ENCODE results near the gene HUNK.
"Not testable (repeated sequence)": the region's sequence is repeated elsewhere in the genome, so short reads cannot be mapped to it uniquely, and the experiment has no call there.

The HUNK gene

DNA sequence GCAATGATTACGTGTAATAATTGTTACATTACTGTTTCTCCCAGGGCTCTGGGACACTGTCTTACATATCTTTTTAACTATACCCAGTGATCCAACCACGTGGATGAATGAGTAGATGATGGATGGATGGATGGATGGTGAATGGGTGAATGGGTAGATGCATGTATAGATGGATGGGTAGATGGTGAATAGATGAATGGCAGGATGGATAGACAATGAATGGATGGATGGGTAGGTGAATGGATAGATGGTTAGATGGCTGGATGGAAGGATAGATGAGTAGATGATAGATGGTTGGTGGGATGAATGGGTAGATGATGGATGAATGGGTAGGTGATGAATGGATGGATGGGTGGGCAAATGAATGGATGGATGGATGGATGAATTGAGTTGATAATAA, 135.9 kb downstream of the HUNK start:
- no peak for DNase-seq

DNA sequence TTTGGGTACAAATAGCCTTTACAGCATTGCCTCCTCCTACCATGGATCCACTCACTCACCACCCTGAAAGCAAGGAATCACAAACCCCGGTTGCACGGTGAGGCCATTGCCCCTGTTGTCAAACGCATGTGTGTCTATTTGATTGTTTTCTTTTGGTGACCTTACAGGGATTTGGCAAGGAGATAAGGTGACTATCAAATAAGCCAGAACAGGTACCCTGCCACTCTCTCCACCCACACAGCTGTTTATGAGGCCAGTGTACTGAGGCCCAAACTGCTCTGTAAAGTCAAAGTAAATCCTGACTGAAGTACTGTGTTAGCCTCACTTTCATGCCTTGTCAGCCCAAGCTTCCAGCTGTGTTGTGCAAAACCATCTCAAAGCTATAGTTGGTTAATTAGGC, 136.4 kb downstream of the HUNK start:
- DNase-seq = no peak

DNA sequence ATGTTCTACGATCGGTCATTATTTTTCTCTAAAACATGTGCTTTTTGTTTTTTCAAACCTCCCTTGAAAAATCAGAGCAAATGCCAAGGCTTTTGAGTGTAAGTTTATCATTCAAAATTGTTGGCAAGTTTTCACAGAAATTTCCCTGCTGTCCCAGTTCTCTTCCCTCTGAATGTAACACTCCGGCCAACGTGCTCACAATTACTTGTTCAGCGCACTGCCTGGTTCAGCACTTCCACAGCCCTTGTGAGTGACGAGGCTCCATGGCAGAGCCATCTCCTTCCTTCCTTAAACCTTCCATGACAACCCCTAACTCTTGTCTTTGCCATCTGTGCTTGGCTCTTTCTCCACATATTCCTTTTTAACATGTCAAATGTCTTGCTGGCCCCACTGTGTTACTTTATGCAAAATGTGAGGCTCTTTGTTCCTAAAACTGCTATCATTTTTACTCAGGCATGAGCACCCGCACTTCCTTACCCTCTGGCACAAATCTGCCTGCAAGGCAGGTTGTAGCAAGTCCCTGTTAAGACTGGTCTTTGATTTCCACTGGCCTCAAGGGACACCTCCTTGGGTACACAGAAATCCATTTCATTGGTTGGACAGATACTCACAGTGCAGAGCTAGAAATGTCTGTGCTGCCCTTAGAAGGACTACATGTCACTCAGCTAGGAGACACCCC, 142.8 kb downstream of the HUNK start:
- no peak for DNase-seq

DNA sequence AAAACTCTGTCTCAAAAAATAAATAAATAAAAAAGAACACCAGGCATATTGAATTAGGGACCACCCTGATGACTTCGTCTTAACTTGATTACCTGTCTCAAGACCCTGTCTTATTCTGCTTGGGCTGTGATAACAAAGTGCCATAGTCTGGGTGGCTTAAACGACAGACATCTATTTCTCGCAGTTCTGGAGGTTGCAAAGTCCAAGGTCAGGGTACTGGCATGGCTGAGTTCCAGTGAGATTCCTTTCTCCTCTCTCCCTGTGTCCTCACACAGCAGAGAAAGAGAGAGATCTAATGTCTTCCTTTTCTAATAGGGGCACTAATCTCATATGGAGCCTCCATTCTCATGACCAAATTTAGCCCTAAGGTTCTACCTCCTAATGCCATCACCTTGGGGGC, 145.6 kb downstream of the HUNK start:
- DNase-seq = no peak

DNA sequence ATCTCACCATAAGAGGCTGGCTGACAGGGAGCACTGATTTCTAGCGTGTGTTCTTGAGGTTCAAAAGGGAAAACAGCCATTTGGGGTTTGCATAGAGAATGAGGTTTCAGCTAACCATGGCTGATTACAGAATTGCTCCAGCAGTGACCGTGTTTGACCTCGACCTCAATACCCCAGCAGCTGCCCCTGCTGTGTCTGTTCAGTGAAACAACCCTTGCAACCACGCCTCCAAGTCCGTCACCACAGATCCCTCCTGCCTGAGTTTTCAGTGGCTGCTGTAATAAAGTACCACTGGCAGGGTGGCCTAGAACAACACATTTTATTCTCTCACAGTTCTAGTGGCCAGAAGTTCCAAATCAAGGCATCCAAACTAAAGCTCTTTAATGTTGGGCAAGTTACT, 147.7 kb downstream of the HUNK start:
- DNase-seq = no peak

DNA sequence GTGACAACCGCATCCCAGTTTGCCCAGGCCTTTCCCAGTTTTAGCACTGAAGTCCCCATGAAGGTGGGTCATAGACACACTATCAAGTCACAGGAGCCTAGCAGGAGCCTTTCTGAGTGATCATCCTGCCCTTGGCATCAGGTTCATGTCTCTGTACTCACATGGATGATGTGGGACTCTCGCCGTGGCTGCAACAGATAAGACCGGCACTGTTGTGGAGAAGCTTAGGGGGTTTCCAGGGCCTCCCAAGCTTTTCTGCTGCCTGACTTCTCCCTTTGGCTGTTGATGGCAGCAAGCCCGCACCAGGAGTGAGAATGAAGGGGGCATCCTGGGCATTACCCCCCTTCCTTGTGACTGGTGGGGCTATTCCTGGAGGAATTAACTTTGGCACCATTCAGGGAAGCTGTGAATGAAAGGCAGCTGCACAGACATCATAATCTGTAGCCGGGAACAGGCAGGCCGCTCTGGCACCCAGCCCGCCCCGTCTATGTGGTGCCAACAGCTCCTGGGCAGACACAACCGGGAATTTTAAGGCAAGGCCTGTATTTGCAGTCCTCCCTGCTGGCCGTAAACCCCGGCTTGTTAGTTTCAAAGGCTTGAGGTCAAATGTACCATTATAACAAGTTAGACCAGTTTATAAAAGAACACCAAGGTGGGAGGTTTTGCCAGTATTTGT, 148.6 kb downstream of the HUNK start:
- no peak for DNase-seq

DNA sequence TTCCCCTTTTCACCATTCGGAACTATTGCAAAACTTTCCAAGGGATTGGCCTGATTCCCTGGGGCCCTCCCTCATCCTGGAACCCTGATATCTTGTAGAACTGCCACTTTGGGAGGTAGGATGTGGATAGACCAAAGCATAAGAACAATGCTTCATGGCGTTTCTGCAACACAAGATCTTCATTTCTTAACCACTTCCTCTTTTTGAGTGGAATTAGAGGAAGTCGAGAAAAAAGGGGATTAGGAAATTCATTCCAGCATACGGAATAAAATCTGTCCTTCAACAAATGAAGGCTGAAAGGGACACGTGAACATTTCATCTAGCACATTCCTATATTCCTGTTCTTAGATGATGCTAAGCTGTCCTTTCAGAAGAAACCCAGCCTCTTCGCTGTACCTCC, 149.3 kb downstream of the HUNK start:
- no peak for DNase-seq

DNA sequence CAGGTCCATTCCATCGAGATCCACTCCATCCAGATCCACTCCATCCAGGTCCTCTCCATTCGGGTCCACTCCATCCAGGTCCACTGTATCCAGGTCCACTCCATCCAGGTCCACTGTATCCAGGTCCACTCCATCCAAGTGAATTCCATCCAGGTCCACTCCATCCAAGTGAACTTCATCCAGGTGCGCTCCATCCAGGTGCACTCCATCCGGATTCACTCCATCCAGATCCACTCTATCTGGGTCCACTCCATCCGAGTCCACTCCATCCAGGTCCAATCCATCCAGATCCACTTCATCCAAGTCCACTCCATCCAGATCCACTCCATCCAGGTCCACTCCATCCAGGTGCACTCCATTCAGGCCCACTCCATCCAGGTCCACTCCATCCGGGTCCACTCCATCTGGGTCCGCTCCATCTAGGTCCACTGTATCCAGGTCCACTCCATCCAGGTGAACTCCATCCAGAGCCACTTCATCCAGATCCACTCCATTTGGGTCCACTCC, 157.4 kb downstream of the HUNK start:
- DNase-seq = no peak

DNA sequence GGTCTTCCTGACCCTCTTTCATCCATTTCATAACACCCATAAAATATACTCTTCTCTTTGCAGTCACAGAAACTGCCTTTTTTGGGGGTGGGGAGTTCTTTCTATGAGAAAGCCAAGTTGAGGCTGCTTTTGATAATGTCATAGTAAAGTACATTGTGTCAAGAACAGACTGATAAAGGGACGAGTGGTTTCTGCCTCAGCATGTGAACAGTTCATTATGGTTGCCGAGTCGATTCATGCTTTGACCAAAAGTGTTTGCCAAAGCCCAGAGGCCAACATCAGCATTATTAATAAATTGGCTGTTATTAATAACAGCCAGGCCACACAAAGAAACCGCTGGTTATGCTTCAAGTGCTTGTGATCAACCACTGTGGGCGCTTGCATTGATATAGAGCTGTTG, 162.0 kb downstream of the HUNK start:
- no peak for DNase-seq

DNA sequence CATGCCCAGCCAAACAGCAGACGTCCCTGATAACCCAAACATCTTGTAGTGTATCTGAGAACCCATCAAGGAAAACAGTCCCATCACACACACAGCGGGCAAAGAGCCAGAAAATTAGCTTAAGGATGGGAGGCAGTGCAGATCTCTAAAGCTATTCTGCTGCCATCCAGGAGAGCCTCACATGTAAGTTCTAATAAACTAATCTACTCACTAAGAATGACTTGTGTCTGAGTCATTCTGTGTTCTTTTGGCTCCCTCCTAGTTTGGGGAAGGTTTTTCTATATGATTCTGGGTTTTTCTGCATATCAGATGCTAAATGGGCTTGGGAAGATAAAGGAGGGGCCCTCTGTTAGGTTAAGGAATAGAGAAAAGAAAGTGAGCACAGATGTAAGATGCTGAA, 162.8 kb downstream of the HUNK start:
- DNase-seq = no peak

DNA sequence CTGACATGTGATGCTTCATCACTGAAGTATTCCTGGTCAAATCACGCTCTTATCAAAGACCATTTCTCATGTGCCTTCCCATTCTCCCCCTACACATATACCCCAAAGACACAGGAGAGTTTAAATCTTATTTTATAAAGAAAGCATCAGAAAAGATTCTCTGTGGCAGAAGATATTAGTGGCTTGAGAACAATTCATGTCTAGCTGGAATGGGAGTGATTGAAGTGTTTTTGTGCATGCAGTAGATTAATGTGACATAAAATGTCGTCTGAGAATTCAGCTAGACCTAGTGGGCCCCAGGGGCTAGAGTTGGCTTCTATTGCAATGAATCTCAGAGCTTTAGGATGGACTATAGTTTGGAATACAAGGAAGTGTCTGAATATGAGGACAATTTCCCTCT, 163.9 kb downstream of the HUNK start:
- DNase-seq = no peak

DNA sequence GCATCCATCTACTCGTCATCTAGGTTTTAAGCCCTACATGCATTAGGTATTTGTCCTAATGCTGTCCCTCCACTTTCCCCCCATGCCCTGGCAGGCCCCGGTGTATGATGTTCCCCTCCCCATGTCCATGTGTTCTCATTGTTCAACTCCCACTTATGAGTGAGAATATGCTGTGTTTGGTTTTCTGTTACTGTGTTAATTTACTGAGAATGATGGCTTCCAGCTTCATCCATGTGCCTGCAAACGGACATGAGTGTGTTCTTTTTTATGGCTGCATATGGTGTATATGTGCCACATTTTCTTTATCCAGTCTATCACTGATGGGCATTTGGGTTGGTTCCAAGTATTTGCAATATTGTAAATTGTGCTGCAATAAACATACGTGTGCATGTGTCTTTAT, 165.9 kb downstream of the HUNK start:
- not testable (repeated sequence) for DNase-seq

DNA sequence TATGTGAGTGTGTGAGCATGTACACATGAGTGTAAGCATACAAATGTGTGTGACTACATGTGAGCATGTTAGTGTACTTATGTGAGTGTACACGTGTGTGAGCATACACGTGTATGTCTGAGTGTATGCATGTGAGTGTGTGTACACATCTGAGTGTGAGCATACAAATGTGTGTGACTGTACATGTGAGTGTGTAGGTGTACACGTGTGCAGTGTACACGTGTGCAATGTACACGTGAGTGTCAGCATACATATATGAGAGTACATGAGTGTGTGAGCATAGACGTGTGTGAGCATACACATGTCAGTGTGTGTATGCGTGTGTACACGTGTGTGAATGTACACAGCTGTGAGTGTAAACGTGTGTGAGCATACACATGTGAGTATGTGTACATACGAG, 170.6 kb downstream of the HUNK start:
- DNase-seq = no peak

DNA sequence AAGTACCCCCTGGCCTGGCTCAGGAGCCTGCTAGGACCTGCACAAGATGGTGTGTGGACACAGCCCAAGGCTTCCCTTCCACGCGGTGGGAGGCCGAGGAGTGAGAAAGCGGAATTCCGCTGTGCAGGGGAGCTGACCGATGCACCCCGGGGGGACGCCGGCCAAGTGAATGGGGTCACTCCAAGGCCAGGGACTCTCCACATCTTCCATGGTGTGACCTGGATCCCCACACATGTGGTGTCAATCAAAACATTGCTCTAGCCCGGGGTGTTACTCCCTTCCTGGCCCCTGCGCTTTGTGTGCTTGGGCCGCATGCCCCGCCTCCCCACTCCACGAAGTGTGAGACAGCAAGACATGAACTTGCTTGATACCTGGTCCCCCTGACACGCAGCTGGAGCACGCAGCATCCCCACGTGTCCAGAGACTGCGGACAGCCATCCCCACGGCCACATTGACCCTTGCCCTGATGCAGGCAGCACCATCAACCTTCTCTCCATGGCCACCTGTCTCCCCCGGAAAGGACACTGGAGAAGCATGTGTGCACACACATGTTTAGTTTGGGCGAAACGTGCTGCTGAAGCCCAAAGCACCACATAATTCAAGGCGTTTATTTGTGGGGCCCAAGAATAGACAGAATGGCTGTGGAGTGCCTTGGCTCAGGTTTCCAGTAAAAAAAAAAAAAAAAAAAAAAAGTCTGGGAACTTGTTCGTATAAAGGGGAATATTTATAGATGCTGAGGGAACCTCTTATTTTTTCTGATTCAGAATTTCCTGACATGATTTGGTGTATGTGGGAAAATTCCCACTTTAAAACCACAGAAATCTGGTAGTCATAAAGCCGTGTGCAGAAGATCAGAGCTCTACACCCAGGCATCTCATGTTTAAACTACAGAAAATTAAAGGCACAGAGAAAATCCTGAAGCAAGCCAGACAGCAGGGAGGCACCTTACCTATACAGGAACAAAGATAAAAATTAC, 171.7 kb downstream of the HUNK start:
- DNase-seq = no peak

DNA sequence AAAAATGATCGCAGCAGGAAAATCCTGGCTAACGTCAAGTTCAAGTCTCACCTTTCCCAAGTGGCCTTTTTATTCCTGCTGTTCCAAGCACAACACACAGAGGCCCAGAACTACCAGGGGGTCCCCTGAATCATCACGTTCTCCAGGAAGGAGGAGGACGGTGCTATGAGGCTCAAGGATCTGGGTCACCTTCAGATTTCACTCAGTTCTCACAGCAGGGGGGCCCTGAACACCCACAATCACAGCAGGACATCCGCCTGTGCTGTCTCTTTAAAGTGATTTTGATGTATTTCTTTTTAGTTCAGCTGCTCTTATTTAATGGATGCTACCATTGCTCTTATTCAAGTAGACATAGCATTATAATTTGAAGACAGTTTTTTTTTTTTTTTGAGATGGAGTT, 173.4 kb downstream of the HUNK start:
- DNase-seq = no peak

DNA sequence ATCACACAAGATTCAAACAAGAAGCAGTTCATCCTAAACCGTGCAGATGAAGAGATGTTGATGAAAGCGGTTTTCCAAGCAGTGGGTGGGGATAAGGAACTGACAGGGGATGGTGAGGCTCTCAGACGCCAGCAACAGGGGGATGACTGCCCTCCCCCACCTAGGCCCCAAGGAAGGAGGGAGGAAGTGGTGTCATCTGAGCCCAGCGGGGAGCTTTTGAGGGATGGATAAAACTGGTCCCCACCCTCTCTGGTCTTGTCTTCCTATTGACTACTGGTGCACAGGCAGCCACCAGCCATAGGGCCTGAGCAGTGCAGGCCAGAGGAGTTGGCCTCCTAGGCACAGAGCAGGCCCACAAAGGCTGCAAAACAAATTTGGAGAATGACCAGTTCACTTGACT, 175.5 kb downstream of the HUNK start:
- DNase-seq = no peak
